Measurements from ENCODE around the gene NPTX1.

DNA sequence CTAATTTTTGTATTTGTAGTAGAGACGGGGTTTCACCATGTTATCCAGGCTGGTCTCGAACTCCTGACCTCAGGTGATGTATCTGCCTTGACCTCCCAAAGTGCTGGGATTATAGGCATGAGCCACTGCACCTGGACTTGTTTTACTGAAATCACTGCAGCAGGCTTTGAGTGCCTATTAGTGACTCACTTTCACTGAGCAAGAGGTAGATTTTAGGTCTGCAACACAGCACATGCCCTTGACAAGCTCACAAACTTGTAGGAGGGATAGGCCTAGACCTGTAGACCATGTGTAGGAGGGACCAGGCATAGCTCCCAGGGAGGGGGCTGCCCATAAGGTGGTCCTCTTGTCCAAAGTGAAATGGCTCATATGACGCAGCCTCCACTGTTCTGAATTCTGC, 41.2 kb upstream of the NPTX1 start:
- TF ChIP-seq, protein P1, sequence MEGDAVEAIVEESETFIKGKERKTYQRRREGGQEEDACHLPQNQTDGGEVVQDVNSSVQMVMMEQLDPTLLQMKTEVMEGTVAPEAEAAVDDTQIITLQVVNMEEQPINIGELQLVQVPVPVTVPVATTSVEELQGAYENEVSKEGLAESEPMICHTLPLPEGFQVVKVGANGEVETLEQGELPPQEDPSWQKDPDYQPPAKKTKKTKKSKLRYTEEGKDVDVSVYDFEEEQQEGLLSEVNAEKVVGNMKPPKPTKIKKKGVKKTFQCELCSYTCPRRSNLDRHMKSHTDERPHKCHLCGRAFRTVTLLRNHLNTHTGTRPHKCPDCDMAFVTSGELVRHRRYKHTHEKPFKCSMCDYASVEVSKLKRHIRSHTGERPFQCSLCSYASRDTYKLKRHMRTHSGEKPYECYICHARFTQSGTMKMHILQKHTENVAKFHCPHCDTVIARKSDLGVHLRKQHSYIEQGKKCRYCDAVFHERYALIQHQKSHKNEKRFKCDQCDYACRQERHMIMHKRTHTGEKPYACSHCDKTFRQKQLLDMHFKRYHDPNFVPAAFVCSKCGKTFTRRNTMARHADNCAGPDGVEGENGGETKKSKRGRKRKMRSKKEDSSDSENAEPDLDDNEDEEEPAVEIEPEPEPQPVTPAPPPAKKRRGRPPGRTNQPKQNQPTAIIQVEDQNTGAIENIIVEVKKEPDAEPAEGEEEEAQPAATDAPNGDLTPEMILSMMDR (IDR thresholded peaks at IDR 0.05) = no peak
- TF ChIP-seq POLR2A (IDR thresholded peaks at IDR 0.05) = no peak

All from adrenal gland (tissue), 5 donors.